SK-N-MC (cell line): ENCODE measurements around the gene ELF4.

Experiments used
- DNase-seq: peaks from one replicate; pipeline ENCODE4 v3.0.0-alpha.2; 2011; ENCODE audit warnings: low read depth, low spot score
- H3K27ac ChIP-seq: fragments of 200-600 bp; sonication (generic); 2 replicates; pipeline ENCODE4 v1.5.1; 2016; ENCODE audit warnings: mixed run types
- H3K36me3 ChIP-seq: fragments of 200-600 bp; sonication (generic); 2 replicates; pipeline ENCODE4 v1.6.1; 2017; ENCODE audit warnings: antibody characterized with exemption, low read length, mixed read lengths; ENCODE audit not compliant: insufficient read depth
- H3K4me3 ChIP-seq: fragments of 200-600 bp; sonication (generic); 2 replicates; pipeline ENCODE4 v1.5.1; 2016
- H3K9ac ChIP-seq: fragments of 200-600 bp; sonication (generic); 2 replicates; pipeline ENCODE4 v1.8.0; 2017; ENCODE audit warnings: mixed run types, mixed read lengths; ENCODE audit not compliant: insufficient read length
- H3K9me3 ChIP-seq: fragments of 200-600 bp; sonication (generic); 2 replicates; pipeline ENCODE4 v1.6.1; 2017; ENCODE audit warnings: low read depth, mild to moderate bottlenecking, antibody characterized with exemption, low read length, moderate library complexity, mixed read lengths
- EZH2 ChIP-seq: fragments of 200-600 bp; sonication (generic); IDR thresholded peaks from one replicate; pipeline ENCODE4 v1.6.1; 2017; ENCODE audit warnings: antibody characterized with exemption
- FOXP2 ChIP-seq: optimal IDR thresholded peaks from 2 replicates; pipeline ENCODE3; 2011; ENCODE audit warnings: mild to moderate bottlenecking, moderate library complexity; ENCODE audit not compliant: insufficient read depth; ENCODE audit errors: extremely low read length, control extremely low read depth
- POLR2AphosphoS5 ChIP-seq: IDR thresholded peaks from 2 replicates; pipeline ENCODE4 v1.6.1; 2012; ENCODE audit warnings: mild to moderate bottlenecking, low read depth, low read length, borderline replicate concordance

Gene ELF4

DNA sequence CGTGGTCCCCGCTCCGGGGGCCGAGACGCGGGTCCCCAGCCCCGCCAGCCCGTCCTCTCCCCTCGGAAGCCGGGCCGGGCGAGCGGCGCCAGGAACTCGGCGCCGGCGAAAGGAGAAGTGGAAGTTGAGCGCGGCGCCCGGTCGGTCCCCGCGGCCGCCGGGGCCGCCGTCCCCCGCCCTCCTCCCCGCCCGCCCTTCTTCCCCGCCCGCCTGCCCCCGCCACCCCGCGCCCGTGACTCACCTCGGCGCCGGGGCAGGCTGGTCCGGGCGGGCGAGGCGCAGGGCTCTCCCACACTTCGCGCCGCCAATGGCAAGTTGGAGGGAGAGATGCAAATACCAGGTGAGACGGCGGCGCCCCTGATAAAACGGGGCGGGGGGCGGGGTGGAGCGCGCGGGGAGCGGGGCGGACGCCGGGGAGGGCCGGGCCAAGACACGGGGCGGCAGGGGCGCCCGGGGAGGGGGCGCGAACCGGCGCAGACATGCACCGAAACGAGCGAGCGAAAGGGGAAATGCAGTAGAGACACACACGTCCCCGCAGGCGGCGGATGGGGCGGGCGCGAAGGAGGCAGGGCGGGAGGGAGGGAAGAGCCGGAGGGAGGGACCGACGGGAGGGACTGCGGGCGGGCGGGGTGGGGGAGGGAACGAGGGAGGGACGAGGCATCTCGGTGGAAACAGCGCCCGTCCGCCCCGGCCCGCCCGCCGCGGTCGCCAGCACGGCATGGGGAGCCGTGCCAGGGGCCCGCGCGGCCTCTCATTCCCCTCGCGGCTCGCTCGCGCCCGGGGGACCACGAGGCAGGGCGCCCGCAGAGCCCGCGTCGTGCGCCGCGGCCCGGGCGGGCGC, at the start of gene ELF4:
ELF4 (minus strand) TSS at position 119 of the 841 bp plus-strand sequence. CDS start 29,167 bp downstream, outside the sequence.
- Histone ChIP-seq H3K27ac (peak within 1 kb of the TSS; percentile 67), H3K9ac (peak within 1 kb of the TSS; percentile 77), H3K4me3 (peak within 1 kb of the TSS; percentile 82), H3K36me3 (no peaks in the 10 kb centered on the region), H3K9me3 (no peaks in the 10 kb centered on the region)
- no peak for TF ChIP-seq EZH2
- no peak for DNase-seq

DNA sequence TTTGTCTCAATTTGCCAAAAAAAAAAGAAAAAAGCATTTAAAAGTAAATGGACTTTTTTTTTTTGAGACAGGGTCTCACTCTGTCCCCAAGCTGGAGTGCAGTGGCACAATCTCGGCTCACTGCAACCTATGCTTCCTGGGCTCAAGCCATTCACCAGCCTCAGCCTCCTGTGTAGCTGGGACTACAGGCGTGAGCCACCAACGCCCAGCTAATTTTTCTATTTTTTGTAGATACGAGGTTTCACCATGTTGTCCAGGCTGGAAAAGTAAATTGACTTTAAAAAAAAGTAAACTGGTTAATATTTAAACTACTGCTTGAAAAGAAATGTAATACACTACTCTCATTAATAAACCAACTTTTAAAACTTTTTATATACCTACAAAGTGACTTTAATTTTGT, 49.5 kb upstream of the ELF4 start:
- no peaks in the 10 kb centered on the region for H3K9me3 ChIP-seq
- H3K36me3 ChIP-seq = no peaks in the 10 kb centered on the region
- no peak overlapping the region for H3K4me3 ChIP-seq
- no peak overlapping the region for H3K27ac ChIP-seq
- TF ChIP-seq POLR2AphosphoS5 (no peak), FOXP2 (no peak), EZH2 (no peak)
- H3K9ac ChIP-seq = no peak overlapping the region
- no peak for DNase-seq

DNA sequence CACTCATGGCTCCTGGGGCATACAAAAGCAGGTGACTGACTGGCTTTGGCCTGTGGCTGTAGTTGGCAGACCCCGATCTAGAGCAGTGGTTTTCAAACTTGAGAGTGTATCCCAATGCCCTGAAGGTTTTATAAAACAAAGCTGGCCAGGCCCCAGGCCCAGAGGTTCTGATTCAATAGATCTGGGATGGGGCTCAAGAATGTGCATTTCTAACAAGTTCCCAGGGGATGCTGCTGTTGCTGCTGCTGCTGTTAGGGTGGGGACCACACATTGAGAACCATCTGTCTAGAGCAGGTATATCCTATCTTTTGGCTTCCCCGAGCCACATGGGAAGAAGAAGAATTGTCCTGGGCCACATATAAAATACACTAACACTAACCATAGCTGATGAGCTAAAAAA, 48.0 kb upstream of the ELF4 start:
- H3K36me3 ChIP-seq = no peaks in the 10 kb centered on the region
- no peak for DNase-seq
- H3K9ac ChIP-seq = no peak overlapping the region
- no peak for TF ChIP-seq FOXP2
- TF ChIP-seq EZH2 = no peak
- no peak for TF ChIP-seq POLR2AphosphoS5
- no peak overlapping the region for H3K4me3 ChIP-seq
- no peaks in the 10 kb centered on the region for H3K9me3 ChIP-seq
- no peak overlapping the region for H3K27ac ChIP-seq

DNA sequence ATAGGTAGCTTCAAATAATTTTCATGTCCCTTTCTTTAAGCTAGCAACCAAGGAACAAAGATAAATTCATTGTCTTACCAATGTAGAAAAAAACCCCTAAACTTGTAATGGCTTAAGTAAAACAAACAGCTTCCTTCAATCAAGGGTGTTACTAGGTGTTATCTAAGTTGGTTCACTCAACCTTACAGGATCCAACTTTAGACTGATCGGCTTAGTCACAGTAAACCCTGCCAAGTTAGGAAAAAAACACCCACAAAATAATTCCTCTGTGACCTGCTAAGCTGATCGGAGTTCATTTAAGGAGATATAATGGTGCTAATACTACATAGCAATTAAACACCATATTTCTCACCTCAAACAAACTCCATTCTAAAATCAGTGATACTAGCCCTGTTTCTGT, 45.3 kb upstream of the ELF4 start:
- Histone ChIP-seq H3K27ac (no peak overlapping the region), H3K36me3 (no peaks in the 10 kb centered on the region), H3K9me3 (no peaks in the 10 kb centered on the region), H3K4me3 (no peak overlapping the region), H3K9ac (no peak overlapping the region)
- no peak for TF ChIP-seq FOXP2
- no peak for TF ChIP-seq POLR2AphosphoS5
- TF ChIP-seq EZH2 = no peak
- no peak for DNase-seq

DNA sequence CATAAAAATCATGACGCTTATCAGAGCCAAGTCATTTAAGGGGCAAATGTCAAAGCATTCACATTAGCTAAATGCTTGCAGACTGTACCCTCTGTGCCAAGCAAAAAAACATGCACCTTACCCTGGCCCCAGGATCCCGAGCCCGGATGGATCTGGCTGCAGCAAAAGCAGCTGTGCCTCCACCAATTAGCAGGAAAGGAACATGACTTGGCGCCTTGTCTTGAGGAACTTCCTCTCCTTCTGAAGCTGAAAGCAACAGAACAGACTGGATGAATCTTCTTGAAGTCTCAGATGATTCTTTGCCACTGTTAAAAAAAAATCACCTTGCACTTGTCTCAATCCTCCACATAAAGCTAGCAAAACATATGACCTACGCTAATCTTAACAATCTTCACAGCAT, 37.3 kb upstream of the ELF4 start:
- Histone ChIP-seq H3K4me3 (no peak overlapping the region), H3K27ac (no peak overlapping the region), H3K36me3 (peaks cover 32% of the 10 kb centered on the region; the same call in 1 of the 2 replicates), H3K9ac (no peak overlapping the region), H3K9me3 (no peaks in the 10 kb centered on the region)
- no peak for DNase-seq
- TF ChIP-seq FOXP2 = no peak
- TF ChIP-seq EZH2 = no peak
- no peak for TF ChIP-seq POLR2AphosphoS5

DNA sequence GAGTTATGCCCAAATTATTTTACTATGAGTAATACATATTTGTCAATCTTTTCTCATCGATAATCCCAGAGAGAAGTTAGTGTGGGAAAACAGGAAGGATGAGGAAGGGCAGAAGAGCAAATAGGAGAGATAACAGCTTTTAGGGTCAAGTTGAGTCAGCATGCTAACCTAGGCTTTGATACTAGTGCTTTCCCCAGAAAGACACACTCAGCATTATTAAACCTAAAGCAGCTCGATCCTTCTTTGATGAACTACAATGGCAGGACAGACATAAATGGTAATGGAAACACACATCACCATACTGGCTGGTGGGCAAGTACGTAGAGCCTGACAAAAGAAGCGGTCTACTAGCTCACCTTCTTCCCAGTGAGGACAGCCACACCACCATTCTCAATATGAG, 34.8 kb upstream of the ELF4 start:
- no peak overlapping the region for H3K4me3 ChIP-seq
- no peak overlapping the region for H3K9ac ChIP-seq
- TF ChIP-seq EZH2 (no peak), POLR2AphosphoS5 (no peak), FOXP2 (no peak)
- H3K9me3 ChIP-seq = no peaks in the 10 kb centered on the region
- no peak overlapping the region for H3K27ac ChIP-seq
- H3K36me3 ChIP-seq = peaks cover 32% of the 10 kb centered on the region; the same call in 1 of the 2 replicates
- DNase-seq = no peak

DNA sequence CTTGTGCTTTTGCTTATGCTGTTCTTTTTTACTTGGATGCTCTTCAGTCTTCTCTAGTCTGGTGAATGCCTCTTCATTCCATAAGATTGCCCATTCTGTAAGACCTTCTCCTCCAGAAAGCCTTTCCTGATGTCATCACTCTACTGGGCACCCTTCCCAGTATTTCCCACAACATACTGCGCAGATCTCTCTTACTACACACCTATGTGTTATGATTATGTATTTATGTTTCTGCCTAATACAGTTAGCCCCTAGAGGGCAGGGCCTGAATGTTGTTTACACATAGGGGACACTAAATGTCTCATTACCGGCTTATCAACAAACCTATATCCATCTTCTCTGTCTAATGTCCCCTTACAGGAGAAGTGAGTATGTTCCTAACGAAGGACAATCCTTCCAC, 34.2 kb upstream of the ELF4 start:
- Histone ChIP-seq H3K9me3 (no peaks in the 10 kb centered on the region), H3K4me3 (no peak overlapping the region), H3K27ac (no peak overlapping the region), H3K9ac (no peak overlapping the region), H3K36me3 (peaks cover 32% of the 10 kb centered on the region; the same call in 1 of the 2 replicates)
- no peak for TF ChIP-seq EZH2
- DNase-seq = no peak

DNA sequence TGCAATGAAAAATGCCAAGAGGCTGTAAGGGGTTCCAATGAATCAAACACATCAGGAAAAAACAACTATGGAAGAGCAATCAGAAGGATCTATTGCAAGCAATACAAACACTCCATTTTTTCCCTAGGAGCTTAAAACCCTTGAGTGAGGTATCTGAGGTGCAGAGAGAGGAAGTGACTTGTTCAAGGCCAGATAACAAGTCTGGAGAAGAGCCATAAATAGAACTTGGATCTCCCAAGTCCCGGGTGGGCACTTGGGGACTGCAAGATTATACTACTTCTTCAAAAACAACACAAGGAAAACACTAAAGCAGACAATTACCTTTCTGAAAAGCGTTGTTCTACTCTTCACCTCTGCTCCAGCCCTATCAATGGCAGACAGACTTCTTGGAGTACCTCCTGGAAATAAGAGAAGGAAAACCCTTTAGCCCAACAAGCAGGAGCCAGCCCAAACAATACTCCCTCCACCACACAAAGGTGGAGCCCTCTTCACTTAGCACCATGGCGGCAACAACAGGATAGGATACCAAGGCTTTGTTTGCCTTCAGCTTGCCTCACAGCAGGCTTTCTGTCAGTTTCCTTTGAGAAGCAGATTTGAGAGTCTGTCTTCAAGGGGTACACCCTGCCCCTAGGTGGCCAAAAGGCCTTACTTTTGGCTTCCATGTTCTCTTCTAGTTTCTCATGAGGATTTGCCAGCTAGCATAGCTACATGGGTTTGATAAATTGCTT, 29.3 kb upstream of the ELF4 start:
- peaks cover 35% of the 10 kb centered on the region; the same call in 1 of the 2 replicates for H3K36me3 ChIP-seq
- no peak for DNase-seq
- no peak overlapping the region for H3K27ac ChIP-seq
- TF ChIP-seq EZH2 = no peak
- TF ChIP-seq POLR2AphosphoS5 = no peak
- no peak for TF ChIP-seq FOXP2
- H3K4me3 ChIP-seq = no peak overlapping the region
- H3K9ac ChIP-seq = no peak overlapping the region
- no peaks in the 10 kb centered on the region for H3K9me3 ChIP-seq
